HEK293 (cell line): Measurements from ENCODE around the gene MXD4.

ENCODE experiments used
- GLIS2 ChIP-seq: fragments of 450-650 bp; formaldehyde crosslinking; IDR thresholded peaks from 2 replicates; pipeline ENCODE4 v1.5.1; 2016; ENCODE audit warnings: missing biosample characterization, missing genetic modification characterization
- HOXC10 ChIP-seq: sonication (generic); formaldehyde crosslinking; IDR thresholded peaks from 2 replicates; pipeline ENCODE4 v1.8.1; 2023; ENCODE audit warnings: mild to moderate bottlenecking, missing genetic modification reagents
- PATZ1 ChIP-seq: fragments of 450-650 bp; formaldehyde crosslinking; IDR thresholded peaks from 2 replicates; pipeline ENCODE4 v1.5.1; 2016; ENCODE audit warnings: missing biosample characterization, missing genetic modification characterization
- PRDM2 ChIP-seq: fragments of 450-650 bp; formaldehyde crosslinking; IDR thresholded peaks from 2 replicates; pipeline ENCODE4 v1.5.1; 2016; ENCODE audit warnings: missing biosample characterization, missing genetic modification characterization, borderline replicate concordance
- REST ChIP-seq: fragments of 450-650 bp; formaldehyde crosslinking; IDR thresholded peaks from 2 replicates; pipeline ENCODE4 v1.5.1; 2016; ENCODE audit warnings: missing biosample characterization, missing genetic modification characterization
- SP2 ChIP-seq: fragments of 450-650 bp; formaldehyde crosslinking; IDR thresholded peaks from 2 replicates; pipeline ENCODE4 v1.5.1; 2016; ENCODE audit warnings: missing biosample characterization, missing genetic modification characterization
- SP3 ChIP-seq: fragments of 450-650 bp; formaldehyde crosslinking; IDR thresholded peaks from 2 replicates; pipeline ENCODE4 v1.5.1; 2016; ENCODE audit warnings: missing biosample characterization, missing genetic modification characterization
- TRIM28 ChIP-seq: IDR thresholded peaks from 2 replicates; pipeline ENCODE4 v1.6.1; 2011; ENCODE audit warnings: low read length, control low read depth, borderline replicate concordance
- ZBTB6 ChIP-seq: fragments of 450-650 bp; formaldehyde crosslinking; IDR thresholded peaks from 2 replicates; pipeline ENCODE4 v1.5.1; 2017; ENCODE audit warnings: missing biosample characterization, missing genetic modification characterization
- ZBTB7A ChIP-seq: fragments of 450-650 bp; formaldehyde crosslinking; IDR thresholded peaks from 2 replicates; pipeline ENCODE4 v1.5.1; 2016; ENCODE audit warnings: low read depth, missing biosample characterization, missing genetic modification characterization
- ZFP37 ChIP-seq: fragments of 450-650 bp; formaldehyde crosslinking; IDR thresholded peaks from 2 replicates; pipeline ENCODE4 v1.5.1; 2016; ENCODE audit warnings: missing biosample characterization, missing genetic modification characterization
- ZFP69B ChIP-seq: fragments of 450-650 bp; formaldehyde crosslinking; IDR thresholded peaks from 2 replicates; pipeline ENCODE4 v1.5.1; 2016; ENCODE audit warnings: missing biosample characterization, missing genetic modification characterization
- ZNF132 ChIP-seq: fragments of 450-650 bp; formaldehyde crosslinking; IDR thresholded peaks from 2 replicates; pipeline ENCODE4 v1.5.1; 2017; ENCODE audit warnings: missing biosample characterization, missing genetic modification characterization, borderline replicate concordance
- ZNF302 ChIP-seq: fragments of 450-650 bp; formaldehyde crosslinking; IDR thresholded peaks from 2 replicates; pipeline ENCODE4 v1.5.1; 2016; ENCODE audit warnings: missing biosample characterization, missing genetic modification characterization, low read depth
- ZNF391 ChIP-seq: fragments of 450-650 bp; formaldehyde crosslinking; IDR thresholded peaks from 2 replicates; pipeline ENCODE4 v1.5.1; 2016; ENCODE audit warnings: low read depth, missing biosample characterization, missing genetic modification characterization, borderline replicate concordance
- ZNF449 ChIP-seq: fragments of 450-650 bp; formaldehyde crosslinking; IDR thresholded peaks from 2 replicates; pipeline ENCODE4 v1.5.1; 2017; ENCODE audit warnings: missing biosample characterization, mild to moderate bottlenecking, missing genetic modification characterization, moderate library complexity
- ZNF473 ChIP-seq: fragments of 450-650 bp; formaldehyde crosslinking; IDR thresholded peaks from 2 replicates; pipeline ENCODE4 v1.5.1; 2017; ENCODE audit warnings: missing biosample characterization, missing genetic modification characterization
- ZNF501 ChIP-seq: fragments of 450-650 bp; formaldehyde crosslinking; IDR thresholded peaks from 2 replicates; pipeline ENCODE4 v1.5.1; 2016; ENCODE audit warnings: missing biosample characterization, missing genetic modification characterization
- ZNF514 ChIP-seq: fragments of 450-650 bp; formaldehyde crosslinking; IDR thresholded peaks from 2 replicates; pipeline ENCODE4 v1.5.1; 2016; ENCODE audit warnings: missing biosample characterization, missing genetic modification characterization
- ZNF555 ChIP-seq: fragments of 450-650 bp; formaldehyde crosslinking; conservative IDR thresholded peaks from 2 replicates; pipeline ENCODE4 v1.5.1; 2017; ENCODE audit warnings: missing biosample characterization, mild to moderate bottlenecking, missing genetic modification characterization, inconsistent platforms
- ZNF610 ChIP-seq: fragments of 450-650 bp; formaldehyde crosslinking; IDR thresholded peaks from 2 replicates; pipeline ENCODE4 v1.5.1; 2016; ENCODE audit warnings: missing biosample characterization, missing genetic modification characterization, borderline replicate concordance
- ZNF660 ChIP-seq: fragments of 450-650 bp; IDR thresholded peaks from 2 replicates; pipeline ENCODE4 v1.5.1; 2018; ENCODE audit warnings: missing biosample characterization, mild to moderate bottlenecking, missing genetic modification characterization
- ZNF768 ChIP-seq: fragments of 450-650 bp; formaldehyde crosslinking; IDR thresholded peaks from 2 replicates; pipeline ENCODE4 v1.5.1; 2018; ENCODE audit warnings: missing biosample characterization, mild to moderate bottlenecking, missing genetic modification characterization
- ZNF791 ChIP-seq: fragments of 450-650 bp; formaldehyde crosslinking; IDR thresholded peaks from 2 replicates; pipeline ENCODE4 v1.5.1; 2016; ENCODE audit warnings: missing biosample characterization, missing genetic modification characterization
- ZSCAN30 ChIP-seq: fragments of 450-650 bp; IDR thresholded peaks from 2 replicates; pipeline ENCODE4 v1.5.1; 2018; ENCODE audit warnings: missing biosample characterization, mild to moderate bottlenecking, missing genetic modification characterization, moderate library complexity

Gene MXD4

GRCh38 chr4:2241410-2242353, 20.2 kb downstream of the MXD4 start, which contains the start of the genes HAUS3 and POLN (continued):
- TF ChIP-seq PRDM2 (no peak), ZNF610 (tag by site-specific recombination) (no peak), ZNF132 (tag by site-specific recombination) (no peak), REST (tag by site-specific recombination) (no peak), HOXC10 (no peak), ZNF768 (tag by site-specific recombination) (no peak), ZNF514 (tag by site-specific recombination) (no peak), SP3 (tag by site-specific recombination) (peak; percentile 90), ZBTB6 (tag by site-specific recombination) (no peak), GLIS2 (peak; percentile 14; the same call in 1 of the 2 replicates), ZBTB7A (tag by site-specific recombination) (peak; percentile 73; the same call in 1 of the 2 replicates), ZNF555 (no peak), ZFP37 (tag by site-specific recombination) (peak; percentile 88), ZNF473 (tag by site-specific recombination) (no peak), PATZ1 (peak; percentile 78; the same call in 1 of the 2 replicates), ZSCAN30 (tag by site-specific recombination) (0 out of 2 replicates have a peak, but pooled peaks have one; percentile 38), ZFP69B (tag by site-specific recombination) (no peak), ZNF302 (tag by site-specific recombination) (no peak), ZNF449 (tag by site-specific recombination) (no peak), ZNF791 (tag by site-specific recombination) (no peak), ZNF501 (peak; percentile 77), TRIM28 (no peak), ZNF391 (tag by site-specific recombination) (peak; percentile 70; the same call in 1 of the 2 replicates), SP2 (peak; percentile 90), ZNF660 (tag by site-specific recombination) (0 out of 2 replicates have a peak, but pooled peaks have one; percentile 9)
